PC-9 (cell line): Measurements from ENCODE around the gene ANXA11. TPM values are rescaled to one million over a fixed set of nuclear protein-coding genes. Genes with fewer than 3 reads are reported as not detected.

Experiments
- BruUV-seq: library from RNA; stranded (reverse); fragments of 400-500 nt; replicated peaks from 2 replicates; lab custom pipeline; 2021; lab: Mats Ljungman, UMichigan
- CTCF ChIA-PET: fragments of 300-600 bp; sonication (Branson Sonifier 250); formaldehyde crosslinking; loops from one replicate; lab custom pipeline; 2022; ENCODE audit warnings: antibody characterized with exemption; lab: Charles Lee
- POLR2A ChIA-PET: fragments of 300-600 bp; sonication (Branson Sonifier 250); formaldehyde crosslinking; loops from one replicate; lab custom pipeline; 2022; ENCODE audit warnings: antibody characterized with exemption; ENCODE audit not compliant: unreplicated experiment; lab: Charles Lee
- DNase-seq, 2 experiments: peaks; one replicate each; pipeline versions ENCODE4 v3.0.0 to v3.0.0-alpha.2; 2015 to 2022; ENCODE audit warnings: mixed read lengths in 1 of 2
- H2AFZ ChIP-seq: fragments of 200-600 bp; sonication (generic); 2 replicates; pipeline ENCODE4 v1.8.1; 2017; ENCODE audit warnings: antibody characterized with exemption
- H3F3A ChIP-seq: fragments of 200-600 bp; sonication (generic); 2 replicates; pipeline ENCODE4 v1.8.1; 2017; ENCODE audit warnings: antibody characterized with exemption, mild to moderate bottlenecking, low read depth; ENCODE audit not compliant: insufficient read depth
- H3K27ac ChIP-seq: fragments of 200-600 bp; sonication (generic); 2 replicates; pipeline ENCODE4 v1.6.1; 2016; ENCODE audit warnings: mixed run types
- H3K27me3 ChIP-seq: fragments of 200-600 bp; sonication (generic); 2 replicates; pipeline ENCODE4 v1.6.1; 2016; ENCODE audit warnings: low read depth, mixed run types; ENCODE audit not compliant: insufficient read depth
- H3K36me3 ChIP-seq: fragments of 200-600 bp; sonication (generic); 2 replicates; pipeline ENCODE4 v1.6.1; 2016; ENCODE audit warnings: low read depth, mixed run types
- H3K4me1 ChIP-seq: fragments of 200-600 bp; sonication (generic); replicated peaks from 2 replicates; pipeline ENCODE4 v1.6.1; 2016; ENCODE audit warnings: mixed run types; ENCODE audit not compliant: insufficient read depth
- H3K4me2 ChIP-seq: fragments of 200-600 bp; sonication (generic); 2 replicates; pipeline ENCODE4 v1.6.1; 2017; ENCODE audit warnings: mixed run types
- H3K4me3 ChIP-seq: fragments of 200-600 bp; sonication (generic); 2 replicates; pipeline ENCODE4 v1.6.1; 2016; ENCODE audit warnings: mixed run types
- H3K79me2 ChIP-seq: fragments of 200-600 bp; sonication (generic); 2 replicates; pipeline ENCODE4 v1.6.1; 2017; ENCODE audit warnings: low read depth, mixed run types
- H3K9me2 ChIP-seq: fragments of 200-600 bp; sonication (generic); 2 replicates; pipeline ENCODE4 v1.8.1; 2017; ENCODE audit warnings: mild to moderate bottlenecking; ENCODE audit not compliant: insufficient read depth
- H3K9me3 ChIP-seq: fragments of 200-600 bp; sonication (generic); 2 replicates; pipeline ENCODE4 v1.8.1; 2016; ENCODE audit warnings: low read depth; ENCODE audit not compliant: insufficient read depth
- H4K20me1 ChIP-seq: fragments of 200-600 bp; sonication (generic); 2 replicates; pipeline ENCODE4 v1.8.1; 2017; ENCODE audit not compliant: insufficient read depth
- EZH2 ChIP-seq: fragments of 200-600 bp; sonication (generic); IDR thresholded peaks from 2 replicates; pipeline ENCODE4 v1.8.0; 2017; ENCODE audit warnings: antibody characterized with exemption, low read depth
- intact Hi-C: fragments of 100-400 bp; cut with micrococcal nuclease; formaldehyde crosslinking; loops from one replicate; pipeline ENCODE4 v1.10.0; 2022; ENCODE audit not compliant: unreplicated experiment
- total RNA-seq: library from RNA; stranded (reverse); gene quantifications from 2 replicates; pipeline ENCODE4 v1.2.3, GENCODE V29; 2021
- TF ChIP-seq, protein P1 (sequence below): fragments of 200-600 bp; sonication (generic); conservative IDR thresholded peaks from 2 replicates; pipeline ENCODE4 v1.6.1; 2017; ENCODE audit warnings: mixed run types, antibody characterized with exemption, mild to moderate bottlenecking, moderate library complexity

Gene ANXA11
- total RNA-seq, 1 experiment from 2014 or later, result 318 TPM

- Histone ChIP-seq H3K9me2 (no peaks in the 10 kb centered on the region), H3F3A (peaks cover 52% of the 10 kb centered on the region), H3K27ac (no peak overlapping the region), H3K27me3 (no peaks in the 10 kb centered on the region), H3K36me3 (peaks cover 24% of the 10 kb centered on the region; the same call in 1 of the 2 replicates), H2AFZ (no peak overlapping the region), H4K20me1 (peaks cover 23% of the 10 kb centered on the region), H3K9me3 (no peaks in the 10 kb centered on the region), H3K4me3 (no peak overlapping the region), H3K4me2 (no peak overlapping the region), H3K4me1 (peaks cover 74% of the 10 kb centered on the region), H3K79me2 (peaks cover 77% of the 10 kb centered on the region)
- intact Hi-C loops, result no loop called here
- ChIA-PET CTCF (no interaction called here), POLR2A (no interaction called here)
- DNase-seq, result no peak
- no peak for TF ChIP-seq EZH2
- no TSS peak for BruUV-seq
These were observed 37.2 kb downstream of the ANXA11 start for GRCh38 chr10:80168162-80168511.

DNA sequence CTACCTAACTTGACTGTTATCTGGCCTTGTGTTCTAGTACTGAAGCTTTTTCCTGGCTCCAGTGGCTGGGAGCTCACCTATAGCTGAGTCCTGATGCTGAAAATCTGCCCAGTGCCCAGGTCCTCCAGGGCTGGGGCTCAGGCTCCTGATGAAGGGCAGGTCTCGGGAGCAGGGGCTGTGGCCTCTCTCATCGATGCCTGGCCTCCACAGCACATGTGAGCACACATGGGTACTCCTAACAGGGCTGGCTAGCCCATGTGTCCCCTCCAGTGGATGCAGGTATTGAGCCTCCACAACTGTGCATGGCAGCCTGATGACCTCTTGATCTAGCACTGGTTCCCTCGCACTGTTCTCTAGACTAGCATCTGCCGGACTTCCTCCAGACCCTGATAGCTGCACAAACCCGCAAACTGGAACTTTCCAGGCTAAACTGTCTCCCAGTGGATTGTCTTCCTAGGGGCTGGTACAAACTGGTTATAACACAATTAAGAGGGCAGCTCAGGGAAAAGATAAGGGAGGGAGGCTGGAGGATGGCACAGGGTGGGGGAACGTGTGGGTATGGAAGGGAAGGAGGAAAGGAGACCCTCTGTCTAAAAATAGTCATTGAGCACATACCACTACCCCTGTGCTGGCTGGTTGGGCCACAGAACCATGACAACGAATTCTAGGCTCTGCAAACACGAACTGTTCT, 37.7 kb downstream of the ANXA11 start:
- Histone ChIP-seq H3K27ac (no peak overlapping the region), H3K9me2 (no peaks in the 10 kb centered on the region), H4K20me1 (peaks cover 19% of the 10 kb centered on the region), H2AFZ (no peak overlapping the region), H3K4me3 (no peak overlapping the region), H3K36me3 (peaks cover 29% of the 10 kb centered on the region; the same call in 1 of the 2 replicates), H3K4me1 (peaks cover 74% of the 10 kb centered on the region), H3K79me2 (peaks cover 79% of the 10 kb centered on the region), H3K9me3 (no peaks in the 10 kb centered on the region), H3K27me3 (no peaks in the 10 kb centered on the region), H3F3A (peaks cover 46% of the 10 kb centered on the region), H3K4me2 (no peak overlapping the region)
- intact Hi-C loops, result no loop called here
- DNase-seq, result no peak
- no TSS peak for BruUV-seq
- TF ChIP-seq EZH2, result no peak
- TF ChIP-seq, protein P1, sequence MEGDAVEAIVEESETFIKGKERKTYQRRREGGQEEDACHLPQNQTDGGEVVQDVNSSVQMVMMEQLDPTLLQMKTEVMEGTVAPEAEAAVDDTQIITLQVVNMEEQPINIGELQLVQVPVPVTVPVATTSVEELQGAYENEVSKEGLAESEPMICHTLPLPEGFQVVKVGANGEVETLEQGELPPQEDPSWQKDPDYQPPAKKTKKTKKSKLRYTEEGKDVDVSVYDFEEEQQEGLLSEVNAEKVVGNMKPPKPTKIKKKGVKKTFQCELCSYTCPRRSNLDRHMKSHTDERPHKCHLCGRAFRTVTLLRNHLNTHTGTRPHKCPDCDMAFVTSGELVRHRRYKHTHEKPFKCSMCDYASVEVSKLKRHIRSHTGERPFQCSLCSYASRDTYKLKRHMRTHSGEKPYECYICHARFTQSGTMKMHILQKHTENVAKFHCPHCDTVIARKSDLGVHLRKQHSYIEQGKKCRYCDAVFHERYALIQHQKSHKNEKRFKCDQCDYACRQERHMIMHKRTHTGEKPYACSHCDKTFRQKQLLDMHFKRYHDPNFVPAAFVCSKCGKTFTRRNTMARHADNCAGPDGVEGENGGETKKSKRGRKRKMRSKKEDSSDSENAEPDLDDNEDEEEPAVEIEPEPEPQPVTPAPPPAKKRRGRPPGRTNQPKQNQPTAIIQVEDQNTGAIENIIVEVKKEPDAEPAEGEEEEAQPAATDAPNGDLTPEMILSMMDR, result no peak
- ChIA-PET CTCF (no interaction called here), POLR2A (no interaction called here)

DNA sequence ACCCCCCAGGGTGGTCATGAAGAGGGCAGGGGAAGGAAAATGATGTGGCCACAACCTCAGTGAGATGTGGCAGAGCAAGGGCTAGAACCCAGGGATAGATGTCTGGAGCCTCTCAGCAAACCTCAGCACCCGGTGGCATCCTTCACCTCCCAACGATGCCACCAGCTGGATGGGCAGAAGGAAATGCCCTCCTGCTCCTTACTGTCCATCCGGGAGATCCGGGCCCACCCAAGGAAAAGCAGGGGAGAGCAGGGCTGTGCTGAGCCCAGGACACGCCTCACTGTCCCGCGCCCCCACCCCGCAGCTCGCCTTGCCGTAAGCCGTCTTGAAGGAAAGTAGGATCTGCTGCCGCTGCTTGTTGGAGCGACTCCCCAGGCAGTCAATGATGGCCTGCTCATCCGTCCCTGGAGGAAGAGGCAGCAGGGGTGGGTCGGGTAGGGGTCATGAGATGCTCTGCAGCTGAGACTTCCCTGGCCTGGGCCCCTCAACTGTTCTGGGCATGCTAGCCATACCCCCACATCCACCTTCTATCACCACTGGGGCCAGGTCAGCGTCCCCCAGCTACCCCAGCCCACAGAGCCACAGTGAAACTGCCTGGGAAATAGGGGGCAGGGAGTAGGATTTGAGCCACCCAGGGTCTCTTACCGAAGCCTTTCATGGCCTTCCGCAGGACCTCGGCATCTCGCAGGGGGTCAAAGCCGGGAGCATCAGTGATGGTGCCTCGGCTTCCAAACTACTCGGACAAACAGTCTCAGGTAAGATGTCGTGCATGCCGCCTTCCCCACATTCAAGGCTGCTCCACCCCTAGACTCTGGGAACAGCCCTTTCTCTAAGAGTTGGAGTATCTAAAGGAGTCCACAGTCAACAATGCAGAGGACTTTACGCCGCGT, 38.5 kb downstream of the ANXA11 start:
- CTCF ChIA-PET, result interaction anchor here (0.6 kb wide), 1 partner anchor 36 kb away, joined by 6 read pairs; no protein-coding TSS in a partner anchor
- no peak overlapping the region for H3K4me3 ChIP-seq
- peaks cover 78% of the 10 kb centered on the region for H3K79me2 ChIP-seq
- no TSS peak for BruUV-seq
- H3F3A ChIP-seq, result peaks cover 38% of the 10 kb centered on the region
- no peak for DNase-seq
- TF ChIP-seq, protein P1, result no peak
- no peak for TF ChIP-seq EZH2
- H4K20me1 ChIP-seq, result peaks cover 11% of the 10 kb centered on the region
- peaks cover 36% of the 10 kb centered on the region for H3K36me3 ChIP-seq
- no peaks in the 10 kb centered on the region for H3K27me3 ChIP-seq
- POLR2A ChIA-PET, result no interaction called here
- peaks cover 71% of the 10 kb centered on the region for H3K4me1 ChIP-seq
- no peaks in the 10 kb centered on the region for H3K9me3 ChIP-seq
- intact Hi-C loops, result no loop called here
- H2AFZ ChIP-seq, result no peak overlapping the region
- H3K9me2 ChIP-seq, result no peaks in the 10 kb centered on the region
- H3K27ac ChIP-seq, result no peak overlapping the region
- H3K4me2 ChIP-seq, result peak overlapping the region; percentile 49
